Left colon (tissue), 2 donors: Measurements from ENCODE around the gene CCL20. TPM values are rescaled to one million over a fixed set of nuclear protein-coding genes. Genes with fewer than 3 reads are reported as not detected.
A peak's percentile ranks its signal among the peaks of the same experiment; 100 is the strongest.

Experiments used
- ATAC-seq: fragments of 200-7000 bp; cut with Tn5 transposase; one replicate; pipeline ENCODE4 v1.9.1; 2020; ENCODE audit warnings: mild to moderate bottlenecking, moderate library complexity
- DNase-seq, 2 donors: peaks; one replicate each; pipeline ENCODE4 v3.0.0-alpha.2; 2020
- intact Hi-C, 2 donors: fragments of 100-400 bp; cut with DNase I in 1 of 2; cut with micrococcal nuclease in 1 of 2; formaldehyde crosslinking; loops; one replicate each; pipeline versions ENCODE4 v1.11.2 to v1.14.0; 2022; cut with DNase I, micrococcal nuclease
- long read RNA-seq: library from polyadenylated mRNA; unstranded; transcript quantifications from one replicate; pipeline ENCODE4 v2.0.0, GENCODE V29; 2021
- total RNA-seq, 2 donors: library from RNA; stranded (reverse); fragmentation: NEBNext Ultra II Directional; extraction: Animal tissue kit (Norgen Biotek cat#: 25700); gene quantifications; one replicate each; pipeline ENCODE4 v1.2.1, GENCODE V29; 2021
- donor health status: DM: no; HTN: no; CAD: no.
- donor health status: DM: yes; HTN: yes; CAD: no.

CCL20 gene, protein sequence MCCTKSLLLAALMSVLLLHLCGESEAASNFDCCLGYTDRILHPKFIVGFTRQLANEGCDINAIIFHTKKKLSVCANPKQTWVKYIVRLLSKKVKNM
- 10 to 100 TPM; 13.6 to 29.9 TPM for total RNA-seq
- long read RNA-seq, transcript CCL20-201 (4 exons, 800 nt): major isoform, 7 of 12 reads
- long read RNA-seq, partial matches to known transcripts: 2 of 12 reads
- long read RNA-seq, other reads (novel, unspliced or antisense): 1 of 12 reads

DNA sequence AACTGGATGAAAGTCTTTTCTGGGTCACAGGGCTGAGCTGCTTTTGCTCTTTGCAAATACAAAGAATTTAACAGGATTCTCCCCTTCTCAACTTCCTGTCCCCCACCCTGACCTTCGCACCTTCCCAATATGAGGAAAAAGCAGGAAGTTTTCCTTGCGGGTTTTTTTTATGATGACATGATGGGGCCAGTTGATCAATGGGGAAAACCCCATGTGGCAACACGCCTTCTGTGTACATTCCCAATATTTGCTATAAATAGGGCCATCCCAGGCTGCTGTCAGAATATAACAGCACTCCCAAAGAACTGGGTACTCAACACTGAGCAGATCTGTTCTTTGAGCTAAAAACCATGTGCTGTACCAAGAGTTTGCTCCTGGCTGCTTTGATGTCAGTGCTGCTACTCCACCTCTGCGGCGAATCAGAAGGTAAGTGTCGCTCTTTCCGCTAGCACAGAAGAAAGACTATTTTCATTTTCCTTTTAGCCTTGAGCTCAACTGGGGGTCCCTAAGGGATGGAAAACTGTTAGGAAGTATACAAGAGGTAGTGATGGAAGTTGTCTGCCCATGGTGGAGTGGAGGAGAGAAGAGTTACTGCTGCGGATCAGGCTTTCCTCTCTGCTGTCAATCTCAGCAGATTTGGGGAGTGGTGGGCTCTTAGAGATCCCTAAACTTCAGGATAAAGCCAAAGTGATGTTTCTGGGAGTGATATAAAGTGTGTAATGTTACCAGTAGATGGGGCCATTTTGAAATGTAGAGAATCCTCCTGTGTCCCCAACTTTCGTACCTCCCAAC, at the start of gene CCL20:
TSS of gene CCL20 (plus strand) at position 281 of the 792 bp plus-strand sequence. CDS start at position 351, 70 bp downstream.
- intact Hi-C loops: no loop called here
- ATAC-seq (peak; percentile 68), DNase-seq (peak; percentile 36 to 59)

DNA sequence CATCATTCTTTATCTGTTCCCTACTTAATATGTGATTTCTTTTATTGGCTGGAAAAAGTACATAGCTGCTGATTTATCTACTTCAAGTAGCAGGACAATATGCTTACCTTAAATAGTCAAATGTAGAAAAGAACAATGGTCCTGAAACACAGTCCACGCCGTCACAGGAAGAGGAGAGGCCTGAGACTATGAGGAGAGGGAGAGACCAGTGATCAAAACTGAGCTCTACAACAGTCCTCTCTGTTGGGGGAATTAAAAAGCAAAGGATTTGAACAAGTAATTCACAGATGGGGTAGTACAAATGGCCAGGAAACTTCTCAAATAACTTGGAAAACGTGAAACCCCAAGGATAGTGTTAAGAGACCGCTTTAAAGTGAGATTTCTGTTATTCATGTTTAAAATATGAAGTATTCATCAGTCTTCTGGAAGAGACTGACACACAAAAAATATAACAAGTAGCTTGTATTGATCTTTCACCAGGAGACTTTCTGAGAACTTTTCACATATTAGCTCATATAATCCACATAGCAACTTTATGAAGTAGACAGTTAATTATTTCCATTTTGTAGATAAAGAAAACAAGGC, 47.8 kb upstream of the CCL20 start:
- intact Hi-C loops: loop anchor here in 1 of 2 donors (5.0 to 10.0 kb wide), 3 partner anchors 109 to 361 kb away; partner anchors contain the start of gene AGFG1
- ATAC-seq (no peak), DNase-seq (no peak)

DNA sequence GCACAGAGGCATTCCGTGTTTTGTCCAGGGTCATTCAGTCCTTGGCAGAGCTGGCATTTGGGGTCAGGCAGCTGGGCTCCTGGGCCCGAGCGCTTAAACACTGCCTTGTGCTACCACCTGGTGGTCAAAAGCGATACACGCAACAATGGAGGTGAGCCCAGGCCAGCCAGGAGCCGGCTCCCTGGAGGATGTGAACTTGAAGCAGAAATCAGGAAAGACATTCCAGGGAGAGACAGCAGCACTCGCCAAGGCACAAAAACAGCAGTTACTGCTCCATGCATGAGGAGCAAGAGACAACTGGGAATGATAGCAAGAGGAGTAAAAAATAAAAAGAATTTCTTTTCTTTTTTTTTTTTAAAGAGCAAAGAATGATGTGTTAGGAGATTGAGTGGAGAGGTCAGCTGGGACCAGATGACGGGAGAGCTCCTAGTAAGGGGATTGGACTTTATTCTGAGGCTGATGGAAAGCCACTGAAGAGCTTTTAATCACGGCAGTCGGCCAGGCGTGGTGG, 47.2 kb upstream of the CCL20 start:
- intact Hi-C loops: loop anchor here in 1 of 2 donors (5.0 to 10.0 kb wide), 3 partner anchors 109 to 362 kb away; partner anchors contain the start of gene AGFG1
- ATAC-seq (peak; percentile 64), DNase-seq (peak; percentile 70 to 85)

DNA sequence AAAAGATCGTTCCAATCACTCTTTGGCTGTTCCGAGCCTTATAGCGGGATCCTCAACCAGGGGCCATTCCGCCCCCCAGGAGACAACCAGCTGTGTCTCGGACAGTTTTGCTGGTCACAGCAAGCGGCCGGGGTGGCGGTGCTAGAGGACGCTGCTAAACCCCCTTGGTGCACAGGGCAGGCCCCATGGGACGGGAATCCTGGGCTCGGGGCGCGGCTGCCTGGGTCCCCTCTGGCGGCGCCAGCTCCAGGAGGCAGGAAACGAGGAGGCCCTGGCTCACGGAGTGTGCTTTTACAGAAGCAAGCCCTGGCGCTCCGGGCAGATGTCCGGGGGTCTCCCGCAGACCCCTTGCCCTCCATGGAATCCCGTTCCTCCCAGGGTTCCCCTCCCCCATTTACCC, 45.8 kb upstream of the CCL20 start:
- ATAC-seq (no peak), DNase-seq (no peak)
- intact Hi-C loops: loop anchor here in 1 of 2 donors (5.0 to 10.0 kb wide), 3 partner anchors 111 to 363 kb away; partner anchors contain the start of gene AGFG1

DNA sequence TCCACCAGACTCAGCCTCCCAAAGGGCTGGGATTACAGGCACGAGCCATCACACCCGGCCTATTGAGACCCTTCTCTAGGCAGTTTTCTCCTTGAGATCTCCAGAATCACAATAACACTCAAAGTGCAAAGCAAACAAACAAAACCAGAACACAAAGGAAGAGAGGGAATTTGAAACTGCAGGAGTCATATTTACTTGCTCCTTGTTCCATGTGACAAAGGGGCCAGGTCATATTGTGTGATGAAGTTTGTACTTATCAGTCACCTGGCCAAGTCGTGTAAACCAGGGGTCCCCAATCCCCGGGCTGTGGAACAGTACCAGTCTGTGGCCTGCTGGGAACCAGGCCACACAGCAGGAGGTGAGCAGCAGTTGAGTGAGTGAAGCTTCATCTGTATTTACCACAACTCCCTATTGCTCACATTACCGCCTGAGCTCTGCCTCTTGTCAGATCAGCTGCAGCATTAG, 41.4 kb upstream of the CCL20 start:
- DNase-seq (no peak), ATAC-seq (no peak)
- intact Hi-C loops: no loop called here

DNA sequence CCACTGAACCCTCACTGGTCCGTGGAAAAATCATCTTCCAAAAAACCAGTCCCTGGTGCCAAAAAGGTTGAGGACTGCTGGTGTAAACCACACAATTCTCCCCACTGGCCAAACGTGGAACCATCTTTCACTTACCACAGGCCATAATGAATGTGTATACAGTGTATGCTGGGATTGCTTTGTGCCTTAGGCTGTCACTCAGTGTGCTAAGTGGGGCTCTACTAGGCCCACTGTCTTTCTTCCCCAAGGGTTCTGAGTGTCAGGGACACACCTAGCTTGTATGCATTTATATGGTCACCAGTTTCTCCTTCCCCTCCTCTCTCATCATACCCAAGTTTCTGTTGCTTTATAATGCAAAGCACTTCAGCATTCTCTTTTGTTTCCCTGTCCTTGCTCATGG, 40.7 kb upstream of the CCL20 start:
- intact Hi-C loops: no loop called here
- DNase-seq (no peak), ATAC-seq (no peak)

DNA sequence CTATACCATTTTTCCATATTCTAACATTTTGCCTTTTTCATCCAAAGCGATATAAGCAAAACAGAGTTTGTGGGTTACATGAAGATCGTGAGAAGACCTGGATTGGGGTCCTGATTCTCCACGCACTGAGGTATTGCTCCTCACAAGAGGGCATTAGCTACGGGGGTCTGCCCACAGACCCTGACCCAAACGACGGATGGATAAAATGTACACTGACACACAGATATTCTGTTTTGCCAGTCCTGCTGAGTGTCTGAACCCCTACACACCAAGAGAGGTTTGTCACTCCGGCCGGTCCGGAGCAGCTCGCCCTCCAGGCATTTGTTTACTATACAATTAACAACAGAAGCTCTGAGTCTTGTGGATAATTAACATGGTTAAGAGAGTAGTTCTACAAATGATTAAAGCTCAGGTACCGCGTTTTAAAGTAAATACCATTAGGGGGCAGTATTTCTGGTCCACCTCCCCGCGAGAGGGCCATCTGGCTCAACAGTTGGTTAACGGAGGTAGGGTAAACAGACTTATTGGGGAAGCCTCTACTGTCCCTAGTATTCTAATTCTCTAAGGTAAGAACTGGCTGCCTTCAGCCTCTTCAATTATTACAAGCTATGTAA, 39.5 kb upstream of the CCL20 start:
- intact Hi-C loops: no loop called here
- DNase-seq (no peak), ATAC-seq (peak; percentile 55)

DNA sequence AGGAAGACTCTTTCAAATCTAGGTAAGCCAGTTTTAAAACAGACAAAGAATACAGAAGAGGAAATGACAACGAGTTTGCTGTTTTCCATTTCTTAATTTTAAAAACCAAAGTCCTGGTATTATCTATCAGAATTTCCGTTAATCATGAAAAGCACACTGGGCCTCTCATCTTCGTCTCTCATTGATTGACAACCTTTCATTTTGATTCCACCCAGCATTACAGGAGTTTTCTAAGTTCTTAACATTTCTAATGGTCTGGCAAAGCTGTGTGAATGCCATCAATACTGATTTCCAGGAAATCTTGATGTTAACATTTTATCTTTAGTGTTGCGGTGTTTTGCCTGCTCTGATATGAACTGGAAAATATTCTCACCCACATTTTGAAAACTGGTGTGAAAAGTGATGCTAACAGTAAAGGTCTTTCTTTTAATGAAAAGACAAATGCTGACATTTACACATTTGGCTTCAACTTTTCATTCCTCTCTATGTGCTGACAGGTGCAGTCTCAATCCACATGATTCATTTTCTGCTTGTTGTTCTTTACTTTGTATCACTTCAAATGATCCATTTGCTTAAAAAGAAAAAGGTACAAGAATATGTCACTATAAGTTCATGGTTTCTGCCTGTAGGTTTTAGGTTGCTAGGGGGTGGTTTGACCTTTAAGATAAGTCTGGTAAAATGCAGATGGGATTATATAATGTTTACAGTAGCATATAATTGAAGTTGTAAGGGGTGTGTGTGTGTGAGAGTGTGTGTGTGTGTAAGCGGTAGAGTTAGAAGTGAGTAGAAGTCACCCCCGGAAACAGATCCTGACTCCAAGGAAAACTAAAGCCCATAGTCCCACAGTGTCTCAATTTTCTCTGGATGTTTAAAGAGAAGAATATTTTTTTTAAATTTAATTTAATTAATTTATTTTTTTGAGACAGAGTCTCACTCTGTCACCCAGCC, 38.5 kb upstream of the CCL20 start:
- peak; percentile 93 for ATAC-seq
- intact Hi-C loops: no loop called here
- no peak for DNase-seq

DNA sequence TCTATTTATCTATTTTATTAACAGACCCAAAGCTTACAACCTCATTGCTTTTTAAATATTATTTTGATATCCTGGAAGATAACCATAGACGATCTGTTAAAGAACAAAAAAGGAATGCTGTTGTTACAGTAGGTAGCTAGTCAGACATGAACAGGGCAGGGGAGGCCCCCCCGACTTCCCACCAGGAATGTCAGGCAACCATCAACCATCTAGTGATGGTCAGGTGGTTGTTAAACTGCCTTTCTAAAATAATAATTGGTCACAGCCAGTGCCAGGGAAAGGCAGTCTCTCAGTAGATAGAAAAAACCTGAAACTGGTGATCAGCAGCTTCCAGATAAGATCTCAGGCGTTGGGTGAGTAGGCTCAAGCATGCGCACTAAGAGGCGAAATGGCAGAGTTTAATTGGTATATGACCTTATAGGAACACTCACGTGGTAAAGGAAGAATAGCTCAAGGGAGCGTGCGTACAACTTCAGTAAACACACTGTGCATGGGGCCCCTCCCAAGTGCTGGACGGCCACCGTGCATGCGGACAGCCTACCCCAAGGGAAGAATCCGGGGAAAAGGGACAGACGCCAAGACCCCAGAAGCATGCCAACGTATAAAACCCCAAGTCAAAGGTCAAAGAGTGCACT, 32.5 kb upstream of the CCL20 start:
- intact Hi-C loops: no loop called here
- DNase-seq (peak; percentile 74 to 83), ATAC-seq (peak; percentile 98)

DNA sequence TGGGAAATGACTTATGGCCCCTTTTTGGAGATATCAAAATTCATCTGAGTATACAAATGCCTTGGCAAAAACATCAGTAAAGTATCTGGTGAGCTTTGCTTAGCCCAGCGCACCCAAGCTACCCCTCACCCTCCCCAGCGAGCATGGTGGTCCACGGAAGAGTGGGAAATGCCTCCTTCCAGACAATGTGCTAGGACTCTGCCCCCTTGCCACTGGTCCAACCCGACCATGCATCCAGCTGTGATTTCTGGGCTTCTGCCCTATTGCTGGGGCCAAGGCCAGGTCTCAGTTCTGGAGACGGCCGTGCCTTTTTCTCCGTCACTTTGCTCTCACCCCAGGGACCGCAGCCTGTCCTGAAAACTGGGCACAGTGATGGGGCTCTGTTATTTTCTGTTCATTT, 31.8 kb upstream of the CCL20 start:
- intact Hi-C loops: no loop called here
- ATAC-seq: no peak
- DNase-seq: no peak

DNA sequence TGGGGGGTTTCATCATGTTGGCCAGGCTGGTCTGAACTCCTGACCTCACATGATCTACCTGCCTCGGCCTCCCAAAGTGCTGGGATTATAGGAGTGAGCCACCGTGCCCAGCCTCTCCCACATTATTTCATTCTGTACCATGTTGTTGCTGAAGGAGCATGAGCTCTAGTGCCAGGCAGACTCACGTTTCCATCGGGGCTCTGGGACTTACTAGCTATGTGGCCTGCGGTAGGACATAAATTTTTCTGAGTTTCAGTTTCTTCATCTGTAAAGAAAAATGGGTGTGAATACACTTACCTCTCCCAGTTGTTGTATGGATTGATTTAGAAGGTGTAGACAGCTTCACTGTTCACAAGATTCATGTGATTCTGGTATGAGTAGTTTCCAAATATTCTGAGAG, 30.8 kb upstream of the CCL20 start:
- intact Hi-C loops: no loop called here
- DNase-seq: no peak
- ATAC-seq: no peak

DNA sequence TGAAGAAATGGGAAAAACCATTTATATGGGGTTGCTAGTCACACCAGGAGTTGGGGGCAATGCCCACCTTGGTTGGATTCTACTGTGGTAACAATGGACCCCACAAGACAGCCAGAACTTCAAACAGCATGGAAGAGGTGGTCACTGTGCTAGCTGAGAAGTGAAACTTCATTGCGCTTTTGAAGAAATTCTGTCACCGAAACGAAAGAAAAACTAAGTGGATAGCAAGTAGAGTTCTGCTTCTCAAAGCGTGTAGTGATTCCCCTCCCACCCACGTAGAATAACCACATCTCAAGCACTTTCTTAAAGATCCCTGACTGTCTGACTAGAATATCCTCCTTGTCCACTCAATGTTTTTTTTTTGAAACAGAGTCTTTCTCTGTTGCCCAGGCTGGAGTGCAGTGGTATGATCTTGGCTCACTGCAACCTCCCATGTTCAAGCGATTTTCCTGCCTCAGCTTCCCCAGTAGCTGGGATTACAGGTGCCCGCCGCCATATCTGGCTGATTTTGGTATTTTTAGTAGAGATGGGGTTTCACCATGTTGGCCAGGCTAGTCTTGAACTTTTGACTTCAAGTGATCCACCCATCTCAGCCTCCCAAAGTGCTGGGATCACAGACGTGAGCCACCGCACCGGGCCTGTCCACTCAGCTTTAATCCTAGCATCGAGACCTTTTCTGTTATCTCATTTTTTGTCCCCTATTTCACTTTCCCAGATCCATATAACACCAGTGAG, 30.1 kb upstream of the CCL20 start:
- DNase-seq (no peak), ATAC-seq (no peak)
- intact Hi-C loops: no loop called here

DNA sequence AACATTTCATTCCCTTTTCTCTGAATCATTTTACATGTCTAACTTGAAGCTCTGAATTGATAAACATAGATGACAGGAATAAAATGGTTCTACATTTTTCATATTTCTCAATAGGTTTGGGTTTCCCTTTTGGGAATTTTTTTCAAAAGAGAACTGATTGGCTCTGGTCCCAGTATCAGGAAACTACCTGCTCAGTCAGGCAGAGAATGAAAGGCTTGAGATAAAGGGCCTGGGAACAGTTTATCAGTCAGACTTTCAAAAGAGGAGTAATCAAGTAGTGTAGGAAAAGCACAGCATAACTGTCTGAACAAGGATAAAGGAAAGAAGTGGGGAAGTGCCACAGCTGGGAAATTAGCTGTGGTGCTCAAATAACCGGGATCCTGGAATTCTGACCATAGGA, 28.3 kb upstream of the CCL20 start:
- DNase-seq (no peak), ATAC-seq (no peak)
- intact Hi-C loops: no loop called here

DNA sequence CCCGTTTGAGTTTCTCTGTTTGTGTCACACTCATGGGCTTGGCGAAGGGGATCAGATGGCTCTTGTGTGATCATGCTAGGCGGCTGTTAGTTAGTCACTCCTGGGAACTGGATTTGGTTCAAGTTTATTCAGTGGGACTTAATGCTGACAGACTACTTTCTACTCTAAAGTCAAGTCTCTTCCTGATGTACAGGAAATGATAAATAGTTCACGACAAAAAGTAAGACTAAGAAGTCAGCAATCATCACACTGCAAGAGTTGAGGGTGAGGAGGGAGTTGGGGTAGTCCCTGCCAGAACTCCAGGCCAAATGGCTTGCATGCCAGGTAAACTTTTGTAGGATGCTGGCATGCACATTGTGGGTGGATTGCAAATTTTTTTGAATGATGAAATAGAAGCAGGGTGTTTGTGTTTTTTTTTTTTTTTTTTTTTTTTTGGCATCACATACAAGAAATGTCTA, 25.1 kb upstream of the CCL20 start:
- DNase-seq (no peak), ATAC-seq (no peak)
- intact Hi-C loops: no loop called here

DNA sequence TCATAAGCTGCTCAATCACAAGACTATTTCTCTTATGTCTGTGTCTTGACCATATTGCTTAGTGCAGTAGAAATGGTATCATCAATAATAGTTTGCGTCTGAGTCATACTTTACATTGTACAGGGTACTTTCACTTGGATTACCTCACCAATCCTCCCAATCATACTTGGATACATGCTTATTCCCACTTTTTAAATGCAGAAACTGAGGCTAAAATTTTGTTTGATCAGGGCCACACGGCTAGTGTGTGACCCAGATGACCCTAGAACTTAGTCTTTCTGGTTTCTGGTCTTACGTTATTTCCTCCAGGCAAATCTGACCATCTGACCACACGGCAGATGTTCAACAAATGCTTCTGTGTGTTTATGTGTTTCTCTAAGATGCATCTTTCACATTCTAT, 23.8 kb upstream of the CCL20 start:
- ATAC-seq (no peak), DNase-seq (no peak)
- intact Hi-C loops: no loop called here

DNA sequence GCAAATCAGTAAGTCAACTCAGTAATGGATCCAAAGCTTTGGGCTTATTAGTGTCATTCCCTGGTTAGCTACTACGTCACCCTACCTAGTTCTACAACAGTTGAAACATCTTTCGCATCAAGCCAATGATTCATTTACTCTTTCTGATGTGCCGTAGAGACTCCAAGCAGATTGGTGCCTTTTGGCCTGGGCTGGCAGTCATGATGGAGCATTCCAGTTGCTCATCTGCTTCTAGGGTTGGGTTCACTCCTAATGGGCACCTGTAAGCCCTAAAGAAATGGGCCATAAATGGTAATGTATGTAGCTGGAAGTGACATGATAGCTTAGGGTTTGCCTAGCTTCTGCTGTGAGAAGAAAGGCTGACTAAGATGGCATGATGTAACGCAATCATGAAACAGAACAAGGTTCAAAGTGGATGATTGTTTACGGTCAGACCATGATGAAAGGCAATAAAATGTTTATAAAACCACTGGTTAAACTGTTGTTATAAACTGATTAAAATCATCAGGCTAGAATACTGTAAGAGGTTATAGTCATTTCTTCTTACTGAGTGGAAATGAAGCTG, 20.4 kb upstream of the CCL20 start:
- intact Hi-C loops: no loop called here
- peak in 1 of 2 donors; percentile 37 for DNase-seq
- peak; percentile 70 for ATAC-seq
